Gastrocnemius medialis (tissue), 4 donors: ENCODE results near the gene ADAM12. TPM values are rescaled to one million over a fixed set of nuclear protein-coding genes. Genes with fewer than 3 reads are reported as not detected.

Experiments used
- ATAC-seq, 2 donors: fragments of 150-250 bp; one replicate each; pipeline ENCODE4 v1.9.1; 2016
- DNase-seq, 2 donors: peaks; one replicate each; pipeline ENCODE4 v3.0.0-alpha.2; 2019
- H3K27ac ChIP-seq, 4 donors: fragments of 200-600 bp; sonication (generic); 1 replicate in 1 of 4; 2 replicates in 3 of 4; pipeline ENCODE4 v1.5.1; 2016 to 2018; ENCODE audit warnings: mild to moderate bottlenecking in 2 of 4, moderate library complexity in 1 of 4
- H3K27me3 ChIP-seq, 3 donors: fragments of 200-600 bp; sonication (generic) in 2 of 3; 1 replicate in 1 of 3; 2 replicates in 2 of 3; pipeline versions ENCODE4 v1.5.1 to v1.6.0; 2016 to 2019; ENCODE audit warnings: mild to moderate bottlenecking in 1 of 3, moderate library complexity in 1 of 3
- H3K36me3 ChIP-seq, 2 donors: fragments of 200-600 bp; sonication (generic) in 1 of 2; one replicate each; pipeline ENCODE4 v1.5.1; 2017 to 2018
- H3K4me1 ChIP-seq, 2 donors: fragments of 200-600 bp; sonication (generic) in 1 of 2; one replicate each; pipeline ENCODE4 v1.5.1; 2016 to 2017; ENCODE audit warnings: mild to moderate bottlenecking in 2 of 2
- H3K4me3 ChIP-seq, 4 donors: fragments of 200-600 bp; sonication (generic) in 3 of 4; 1 replicate in 1 of 4; 2 replicates in 3 of 4; pipeline ENCODE4 v1.5.1; 2016 to 2019; ENCODE audit warnings: mild to moderate bottlenecking in 2 of 4
- H3K9me3 ChIP-seq, 3 donors: fragments of 200-600 bp; sonication (generic) in 2 of 3; 1 replicate in 1 of 3; 2 replicates in 2 of 3; pipeline ENCODE4 v1.5.1; 2016 to 2019
- CTCF ChIP-seq, 5 experiments: fragments of 450-650 bp in 3 of 5; fragments of 200-600 bp in 2 of 5; sonication (generic) in 2 of 5; IDR thresholded peaks in 4 of 5; conservative IDR thresholded peaks in 1 of 5; 1 replicate in 4 of 5; 2 replicates in 1 of 5; pipeline ENCODE4 v1.5.1; 2016 to 2019; ENCODE audit warnings: antibody characterized with exemption in 5 of 5, mild to moderate bottlenecking in 3 of 5, moderate library complexity in 3 of 5
- POLR2A ChIP-seq, 2 donors: fragments of 450-650 bp; IDR thresholded peaks; one replicate each; pipeline ENCODE4 v1.6.1; 2017; ENCODE audit warnings: antibody characterized with exemption in 2 of 2, mild to moderate bottlenecking in 2 of 2, moderate library complexity in 2 of 2
- in situ Hi-C, 4 donors: fragments of 200-750 bp; cut with MboI; loops; one replicate each; pipeline versions ENCODE4 v1.15.0 to v1.8.0; 2017; ENCODE audit warnings: low sequenced_read_pairs in 4 of 4
- intact Hi-C: fragments of 100-400 bp; cut with DNase I; formaldehyde crosslinking; loops from one replicate; pipeline ENCODE4 v1.15.1; 2023; ENCODE audit warnings: low total_unique reads
- total RNA-seq, 4 donors: library from RNA; depleted of rRNA; stranded (reverse); fragments of >200 nt; gene quantifications; one replicate each; pipeline versions ENCODE4 v1.1.0 to v1.2.3, GENCODE V29; 2016

The ADAM12 gene
- total RNA-seq, 4 donors from 2014 or later, result 0.10 TPM; not detected in 3

GRCh38 chr10:126288547-126289493 is 99.5 kb downstream of the ADAM12 start:
- H3K4me3 ChIP-seq, result no peak overlapping the region
- ATAC-seq (no peak), DNase-seq (no peak)
- no peaks in the 10 kb centered on the region for H3K27me3 ChIP-seq
- in situ Hi-C loops (no loop called here), intact Hi-C loops (no loop called here)
- no peak for TF ChIP-seq POLR2A (IDR thresholded peaks at IDR 0.05)
- no peaks in the 10 kb centered on the region for H3K36me3 ChIP-seq
- H3K9me3 ChIP-seq, result no peaks in the 10 kb centered on the region
- H3K4me1 ChIP-seq, result no peaks in the 10 kb centered on the region
- no peak overlapping the region for H3K27ac ChIP-seq

- Histone ChIP-seq H3K4me1 (no peaks in the 10 kb centered on the region), H3K27ac (no peak overlapping the region), H3K36me3 (no peaks in the 10 kb centered on the region), H3K4me3 (no peak overlapping the region), H3K9me3 (no peaks in the 10 kb centered on the region), H3K27me3 (no peaks in the 10 kb centered on the region)
- TF ChIP-seq CTCF (IDR thresholded peaks at IDR 0.05 in 4 of 5, conservative IDR thresholded peaks at IDR 0.05 in 1 of 5) (no peak), POLR2A (IDR thresholded peaks at IDR 0.05) (no peak)
- in situ Hi-C loops, result no loop called here
- intact Hi-C loops, result no loop called here
- no peak for ATAC-seq
- no peak for DNase-seq
Observed at GRCh38 chr10:126286256-126286780, 102.0 kb downstream of the ADAM12 start.

GRCh38 chr10:126283307-126283706 is 105.0 kb downstream of the ADAM12 start:
- DNase-seq, result no peak
- intact Hi-C loops, result no loop called here
- no peak for ATAC-seq
- in situ Hi-C loops, result no loop called here
- no peak overlapping the region for H3K27ac ChIP-seq
- TF ChIP-seq CTCF (IDR thresholded peaks at IDR 0.05 in 4 of 5, conservative IDR thresholded peaks at IDR 0.05 in 1 of 5) (no peak), POLR2A (IDR thresholded peaks at IDR 0.05) (no peak)
- no peak overlapping the region for H3K4me3 ChIP-seq
- no peaks in the 10 kb centered on the region for H3K4me1 ChIP-seq
- H3K27me3 ChIP-seq, result no peaks in the 10 kb centered on the region
- no peaks in the 10 kb centered on the region for H3K9me3 ChIP-seq
- no peaks in the 10 kb centered on the region for H3K36me3 ChIP-seq

GRCh38 chr10:126278851-126279250 is 109.4 kb downstream of the ADAM12 start:
- TF ChIP-seq CTCF (IDR thresholded peaks at IDR 0.05 in 4 of 5, conservative IDR thresholded peaks at IDR 0.05 in 1 of 5) (no peak), POLR2A (IDR thresholded peaks at IDR 0.05) (no peak)
- Histone ChIP-seq H3K36me3 (no peaks in the 10 kb centered on the region), H3K27ac (no peak overlapping the region), H3K9me3 (no peaks in the 10 kb centered on the region), H3K4me3 (no peak overlapping the region), H3K4me1 (no peaks in the 10 kb centered on the region), H3K27me3 (no peaks in the 10 kb centered on the region)
- in situ Hi-C loops, result no loop called here
- intact Hi-C loops, result no loop called here
- DNase-seq (no peak), ATAC-seq (no peak)

GRCh38 chr10:126277181-126277580 is 111.1 kb downstream of the ADAM12 start:
- TF ChIP-seq CTCF (IDR thresholded peaks at IDR 0.05 in 4 of 5, conservative IDR thresholded peaks at IDR 0.05 in 1 of 5) (no peak), POLR2A (IDR thresholded peaks at IDR 0.05) (no peak)
- Histone ChIP-seq H3K9me3 (no peaks in the 10 kb centered on the region), H3K27me3 (no peaks in the 10 kb centered on the region), H3K4me3 (no peak overlapping the region), H3K36me3 (no peaks in the 10 kb centered on the region), H3K4me1 (no peaks in the 10 kb centered on the region), H3K27ac (no peak overlapping the region)
- DNase-seq (no peak), ATAC-seq (no peak)
- intact Hi-C loops, result no loop called here
- in situ Hi-C loops, result no loop called here
